Uterus (tissue), 2 donors: ENCODE results near the gene NGLY1.

Source experiments
- POLR2A ChIP-seq, 2 donors: fragments of 450-650 bp; IDR thresholded peaks; one replicate each; pipeline ENCODE4 v1.6.1; 2016; ENCODE audit warnings: antibody characterized with exemption in 2 of 2, mild to moderate bottlenecking in 1 of 2, moderate library complexity in 1 of 2
- TF ChIP-seq, protein P1 (sequence below), 4 experiments: fragments of 200-600 bp in 2 of 4; fragments of 450-650 bp in 2 of 4; sonication (generic) in 2 of 4; IDR thresholded peaks; one replicate each; pipeline ENCODE4 v1.5.1; 2016 to 2019; ENCODE audit warnings: antibody characterized with exemption in 4 of 4, mild to moderate bottlenecking in 2 of 4, moderate library complexity in 1 of 4

DNA sequence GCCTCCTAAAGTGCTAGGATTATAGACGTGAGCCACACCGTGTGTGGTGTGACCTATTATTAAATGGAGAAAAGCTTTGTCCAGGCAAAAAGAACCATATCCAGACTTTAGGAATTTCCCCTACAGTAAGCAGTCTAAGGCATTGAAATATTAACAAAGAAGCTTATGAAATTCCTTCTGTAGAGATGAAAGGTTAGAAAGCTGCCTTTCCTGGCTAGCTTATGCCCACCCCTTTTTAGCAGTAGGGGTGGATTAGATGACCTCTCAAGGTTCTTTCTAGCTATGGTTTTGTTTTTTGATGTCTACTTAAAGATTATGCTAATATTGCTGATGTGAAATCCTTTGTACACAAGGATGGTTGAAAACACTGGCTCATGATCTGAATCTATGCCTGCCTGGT lies 20.6 kb upstream of the NGLY1 start:
- TF ChIP-seq, protein P1, sequence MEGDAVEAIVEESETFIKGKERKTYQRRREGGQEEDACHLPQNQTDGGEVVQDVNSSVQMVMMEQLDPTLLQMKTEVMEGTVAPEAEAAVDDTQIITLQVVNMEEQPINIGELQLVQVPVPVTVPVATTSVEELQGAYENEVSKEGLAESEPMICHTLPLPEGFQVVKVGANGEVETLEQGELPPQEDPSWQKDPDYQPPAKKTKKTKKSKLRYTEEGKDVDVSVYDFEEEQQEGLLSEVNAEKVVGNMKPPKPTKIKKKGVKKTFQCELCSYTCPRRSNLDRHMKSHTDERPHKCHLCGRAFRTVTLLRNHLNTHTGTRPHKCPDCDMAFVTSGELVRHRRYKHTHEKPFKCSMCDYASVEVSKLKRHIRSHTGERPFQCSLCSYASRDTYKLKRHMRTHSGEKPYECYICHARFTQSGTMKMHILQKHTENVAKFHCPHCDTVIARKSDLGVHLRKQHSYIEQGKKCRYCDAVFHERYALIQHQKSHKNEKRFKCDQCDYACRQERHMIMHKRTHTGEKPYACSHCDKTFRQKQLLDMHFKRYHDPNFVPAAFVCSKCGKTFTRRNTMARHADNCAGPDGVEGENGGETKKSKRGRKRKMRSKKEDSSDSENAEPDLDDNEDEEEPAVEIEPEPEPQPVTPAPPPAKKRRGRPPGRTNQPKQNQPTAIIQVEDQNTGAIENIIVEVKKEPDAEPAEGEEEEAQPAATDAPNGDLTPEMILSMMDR (IDR thresholded peaks at IDR 0.05), result no peak
- TF ChIP-seq POLR2A (IDR thresholded peaks at IDR 0.05), result no peak
